PC-3 (cell line): ENCODE data around the gene DCLRE1B. TPM values are rescaled to one million over a fixed set of nuclear protein-coding genes. Genes with fewer than 3 reads are reported as not detected.

ENCODE experiments used
- ATAC-seq: fragments of 200-7000 bp; cut with Tn5 transposase; 2 replicates; pipeline ENCODE4 v1.9.1; 2020; ENCODE audit warnings: mild to moderate bottlenecking, moderate library complexity
- BruUV-seq: library from RNA; stranded (reverse); fragments of 400-500 nt; replicated peaks from 2 replicates; lab custom pipeline; 2021; lab: Mats Ljungman, UMichigan
- CTCF ChIA-PET: fragments of 300-600 bp; sonication (Branson Sonifier 250); formaldehyde crosslinking; loops from one replicate; lab custom pipeline; 2022; ENCODE audit warnings: antibody characterized with exemption; lab: Charles Lee
- POLR2A ChIA-PET: fragments of 300-600 bp; sonication (Branson Sonifier 250); formaldehyde crosslinking; loops from one replicate; lab custom pipeline; 2022; ENCODE audit warnings: antibody characterized with exemption; ENCODE audit not compliant: unreplicated experiment; lab: Charles Lee
- DNase-seq: peaks from one replicate; pipeline ENCODE4 v3.0.0-alpha.2; 2015
- H2AFZ ChIP-seq: fragments of 300-600 bp; sonication (generic); 2 replicates; pipeline ENCODE4 v1.6.0; 2016; ENCODE audit warnings: antibody characterized with exemption, low read length
- H3F3A ChIP-seq: fragments of 300-600 bp; sonication (generic); one replicate; pipeline ENCODE4 v1.6.0; 2017; ENCODE audit warnings: antibody characterized with exemption, low read length, control low read depth, mild to moderate bottlenecking; ENCODE audit not compliant: unreplicated experiment
- H3K27ac ChIP-seq: fragments of 300-600 bp; sonication (generic); 2 replicates; pipeline ENCODE4 v1.5.1; 2016; ENCODE audit warnings: mild to moderate bottlenecking, low read length
- H3K27me3 ChIP-seq: fragments of 300-600 bp; sonication (generic); 2 replicates; pipeline ENCODE4 v1.6.1; 2016; ENCODE audit warnings: low read length, mixed read lengths
- H3K36me3 ChIP-seq: fragments of 300-600 bp; sonication (generic); 2 replicates; pipeline ENCODE4 v1.6.1; 2016; ENCODE audit warnings: low read depth, mixed run types, low read length, mixed read lengths
- H3K4me1 ChIP-seq: fragments of 300-600 bp; sonication (generic); 2 replicates; pipeline ENCODE4 v1.5.1; 2016; ENCODE audit warnings: low read length; ENCODE audit not compliant: insufficient read depth
- H3K4me2 ChIP-seq: fragments of 300-600 bp; sonication (generic); 2 replicates; pipeline ENCODE4 v1.6.0; 2016; ENCODE audit warnings: low read length
- H3K4me3 ChIP-seq: fragments of 300-600 bp; sonication (generic); 2 replicates; pipeline ENCODE4 v1.5.1; 2016; ENCODE audit warnings: mild to moderate bottlenecking, low read length, mixed read lengths
- H3K79me2 ChIP-seq: fragments of 300-600 bp; sonication (generic); 2 replicates; pipeline ENCODE4 v1.6.1; 2017; ENCODE audit warnings: low read length, mixed read lengths
- H3K9ac ChIP-seq: fragments of 300-600 bp; sonication (generic); 2 replicates; pipeline ENCODE4 v1.6.0; 2016; ENCODE audit warnings: mild to moderate bottlenecking, low read length
- H3K9me2 ChIP-seq: fragments of 300-600 bp; sonication (generic); replicated peaks from 2 replicates; pipeline ENCODE4 v1.6.1; 2016; ENCODE audit warnings: mixed run types, low read length, mixed read lengths
- H3K9me3 ChIP-seq: fragments of 300-600 bp; sonication (generic); 2 replicates; pipeline ENCODE4 v1.6.1; 2016; ENCODE audit warnings: low read length, mixed read lengths
- H4K20me1 ChIP-seq: fragments of 300-600 bp; sonication (generic); 2 replicates; pipeline ENCODE4 v1.6.1; 2016; ENCODE audit warnings: low read length, mixed read lengths
- CTCF ChIP-seq: fragments of 300-600 bp; sonication (generic); conservative IDR thresholded peaks from 2 replicates; pipeline ENCODE4 v1.5.1; 2017; ENCODE audit warnings: antibody characterized with exemption, low read depth, mild to moderate bottlenecking, low read length
- EZH2 ChIP-seq: fragments of 300-600 bp; sonication (generic); IDR thresholded peaks from one replicate; pipeline ENCODE4 v1.6.1; 2017; ENCODE audit warnings: antibody characterized with exemption, mild to moderate bottlenecking, low read length; ENCODE audit not compliant: unreplicated experiment
- EZH2phosphoT487 ChIP-seq: fragments of 300-600 bp; sonication (generic); IDR thresholded peaks from 2 replicates; pipeline ENCODE4 v1.6.1; 2018; ENCODE audit warnings: mild to moderate bottlenecking, antibody characterized with exemption, low read length, borderline replicate concordance
- intact Hi-C: fragments of 100-400 bp; cut with micrococcal nuclease; formaldehyde crosslinking; loops from 2 replicates; pipeline ENCODE4 v1.9.0; 2023
- total RNA-seq: library from RNA; depleted of rRNA; stranded (reverse); fragments of >200 nt; gene quantifications from 2 replicates; pipeline ENCODE4 v1.2.3, GENCODE V29; 2014

DCLRE1B gene
- total RNA-seq, 1 experiment from 2014 or later, result 12.6 TPM

- intact Hi-C loops, result no loop called here
- no peak for TF ChIP-seq EZH2phosphoT487
- TF ChIP-seq CTCF, result no peak
- TF ChIP-seq EZH2, result no peak
- BruUV-seq, result no TSS peak
- no peaks in the 10 kb centered on the region for H3F3A ChIP-seq
- H3K4me1 ChIP-seq, result no peaks in the 10 kb centered on the region
- no peaks in the 10 kb centered on the region for H3K36me3 ChIP-seq
- no peak overlapping the region for H3K9ac ChIP-seq
- no peak overlapping the region for H3K4me3 ChIP-seq
- ChIA-PET POLR2A (no interaction called here), CTCF (interaction anchor here (0.7 kb wide), 1 partner anchor 584 kb away, joined by 4 read pairs; no protein-coding TSS in a partner anchor)
- no peaks in the 10 kb centered on the region for H3K79me2 ChIP-seq
- H4K20me1 ChIP-seq, result no peaks in the 10 kb centered on the region
- H3K4me2 ChIP-seq, result no peak overlapping the region
- H3K9me2 ChIP-seq, result no peaks in the 10 kb centered on the region
- no peak for DNase-seq
- H3K27me3 ChIP-seq, result no peaks in the 10 kb centered on the region
- H2AFZ ChIP-seq, result no peak overlapping the region
- H3K27ac ChIP-seq, result no peak overlapping the region
- no peaks in the 10 kb centered on the region for H3K9me3 ChIP-seq
- ATAC-seq, result no peak
Observed at GRCh38 chr1:113886417-113887401, 18.4 kb upstream of the DCLRE1B start.

GRCh38 chr1:113887402-113888175 is 17.5 kb upstream of the DCLRE1B start, which contains the start of gene BCL2L15:
Gene BCL2L15 (minus strand): TSS chr1:113887581. CDS start chr1:113887375, 206 bp downstream.
- BruUV-seq, result no TSS peak
- no peak within 1 kb of the TSS for H3K27ac ChIP-seq
- H3K4me2 ChIP-seq, result no peak within 1 kb of the TSS
- ChIA-PET POLR2A (no interaction called here), CTCF (no interaction called here)
- no peak within 1 kb of the TSS for H2AFZ ChIP-seq
- H3K4me1 ChIP-seq, result no peaks in the 10 kb centered on the region
- H3F3A ChIP-seq, result no peaks in the 10 kb centered on the region
- no peak for ATAC-seq
- H3K4me3 ChIP-seq, result no peak within 1 kb of the TSS
- H3K36me3 ChIP-seq, result no peaks in the 10 kb centered on the region
- peak; percentile 10 for DNase-seq
- intact Hi-C loops, result no loop called here
- no peaks in the 10 kb centered on the region for H4K20me1 ChIP-seq
- H3K27me3 ChIP-seq, result no peaks in the 10 kb centered on the region
- H3K9ac ChIP-seq, result no peak within 1 kb of the TSS
- no peaks in the 10 kb centered on the region for H3K9me3 ChIP-seq
- H3K9me2 ChIP-seq, result no peaks in the 10 kb centered on the region
- TF ChIP-seq EZH2phosphoT487, result no peak
- TF ChIP-seq EZH2, result no peak
- no peak for TF ChIP-seq CTCF
- no peaks in the 10 kb centered on the region for H3K79me2 ChIP-seq
